EL (cell line): ENCODE measurements around the gene ARID1A.
"Not testable (repeated sequence)": the region's sequence is repeated elsewhere in the genome, so short reads cannot be mapped to it uniquely, and the experiment has no call there.

Source experiments
- DNase-seq: peaks from one replicate; pipeline ENCODE4 v3.0.0-alpha.2; 2016

The ARID1A gene

DNA sequence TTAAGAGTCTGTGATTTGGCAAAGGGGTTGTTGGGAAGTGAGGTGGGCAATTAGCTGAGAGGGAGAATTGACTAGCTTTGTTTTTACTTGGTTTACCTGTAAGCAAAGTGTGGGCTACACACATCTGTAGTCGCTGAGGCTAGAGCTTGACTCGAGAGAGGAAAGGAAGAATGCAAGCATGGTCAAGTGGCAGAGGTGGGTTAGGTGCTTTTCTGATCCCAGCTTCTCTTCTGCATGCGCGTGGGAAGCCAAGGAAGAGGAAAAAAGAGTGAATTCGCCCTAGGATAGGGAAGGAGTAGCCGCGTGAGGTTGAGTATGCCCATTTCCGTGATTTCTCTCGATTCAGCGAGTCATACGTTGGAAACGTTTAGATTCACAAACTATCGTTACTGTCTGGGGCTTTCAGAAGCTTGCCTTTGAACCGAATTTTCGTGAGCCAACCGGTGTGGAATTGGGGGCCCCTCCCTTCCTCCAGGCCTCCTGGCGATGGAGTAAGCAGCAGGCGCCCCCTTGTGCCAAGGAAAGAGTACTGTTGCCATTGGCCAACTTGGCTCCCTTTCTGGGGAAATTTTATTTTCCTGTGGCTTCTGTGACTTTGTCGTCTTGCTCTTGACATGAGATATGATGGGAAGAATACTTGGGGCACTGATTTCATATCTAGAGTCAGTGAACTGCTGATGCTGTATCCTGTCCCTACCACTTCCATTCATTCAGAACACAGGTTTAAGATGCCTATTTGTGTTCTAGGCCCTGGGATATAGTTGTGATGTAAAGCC lies 93.2 kb downstream of the ARID1A start:
- peak; percentile 92 for DNase-seq

DNA sequence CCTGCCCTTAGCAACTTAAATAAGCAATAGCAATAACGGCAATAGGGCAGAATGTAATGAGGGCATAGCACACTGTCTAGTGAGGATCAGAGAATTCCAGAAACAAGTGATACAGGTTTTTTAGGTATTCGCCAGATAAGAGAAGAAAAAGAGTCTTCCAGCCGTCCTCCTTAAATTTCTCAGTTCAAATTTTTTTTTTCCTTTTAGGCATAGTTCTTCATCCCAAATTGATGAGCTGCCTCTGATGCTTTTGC lies 93.7 kb downstream of the ARID1A start:
- DNase-seq, result no peak

DNA sequence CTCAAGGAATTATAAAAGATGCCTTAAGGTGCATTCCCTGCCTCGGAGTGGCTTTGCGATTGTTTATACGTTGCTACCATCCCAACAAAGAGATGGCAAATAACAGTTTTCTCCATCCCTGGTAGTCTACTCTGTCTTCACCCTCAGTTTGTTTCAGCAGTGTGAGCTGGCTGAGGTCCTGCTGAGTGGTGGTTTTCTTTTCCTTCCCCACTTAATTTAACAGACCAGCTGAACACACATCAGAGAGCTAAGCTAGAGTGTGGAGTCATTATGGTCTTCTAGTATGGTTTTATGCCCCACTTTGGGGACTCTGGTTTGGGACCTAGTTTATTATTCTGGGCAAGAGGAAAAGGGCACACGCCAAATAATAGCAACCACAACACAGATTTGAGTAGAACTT lies 94.1 kb downstream of the ARID1A start:
- no peak for DNase-seq

DNA sequence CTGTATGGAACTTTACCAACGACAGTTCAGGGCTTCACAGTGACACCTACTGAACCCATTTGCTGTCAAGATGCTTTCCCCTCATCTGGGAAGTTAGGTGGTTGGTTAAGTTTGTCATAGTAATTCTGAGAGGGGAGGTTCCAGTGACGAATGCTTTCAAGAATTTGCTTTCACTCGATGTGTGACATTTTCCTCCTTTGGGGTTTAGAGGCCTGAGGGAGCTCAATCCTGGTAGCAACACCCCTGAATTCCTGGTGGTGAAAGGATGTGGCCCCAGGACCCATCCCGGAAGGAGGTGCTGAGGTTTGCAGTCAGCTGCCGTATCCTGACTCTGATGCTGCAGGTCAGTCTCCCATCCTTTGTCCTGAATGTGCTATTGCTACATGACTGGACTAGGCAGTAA lies 94.7 kb downstream of the ARID1A start:
- peak; percentile 61 for DNase-seq

DNA sequence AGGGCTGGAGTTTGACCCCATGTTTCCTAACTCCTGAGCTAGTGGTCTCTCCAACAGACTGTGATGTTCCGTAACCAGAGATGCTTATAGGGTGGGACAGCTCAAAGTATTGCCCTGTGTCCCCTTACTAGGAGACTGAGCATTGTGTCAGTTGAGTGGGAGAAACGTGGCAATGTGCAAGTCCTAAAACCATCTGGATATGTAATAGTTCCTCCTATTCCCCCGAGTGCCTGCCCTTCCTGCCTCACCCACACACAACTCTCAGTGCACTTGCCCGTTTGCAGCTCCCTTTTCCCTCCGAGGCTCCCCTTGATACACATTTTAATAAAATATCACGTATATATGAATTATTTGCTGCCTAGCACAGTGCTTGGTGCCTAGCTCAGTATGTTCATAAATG lies 95.3 kb downstream of the ARID1A start:
- no peak for DNase-seq

DNA sequence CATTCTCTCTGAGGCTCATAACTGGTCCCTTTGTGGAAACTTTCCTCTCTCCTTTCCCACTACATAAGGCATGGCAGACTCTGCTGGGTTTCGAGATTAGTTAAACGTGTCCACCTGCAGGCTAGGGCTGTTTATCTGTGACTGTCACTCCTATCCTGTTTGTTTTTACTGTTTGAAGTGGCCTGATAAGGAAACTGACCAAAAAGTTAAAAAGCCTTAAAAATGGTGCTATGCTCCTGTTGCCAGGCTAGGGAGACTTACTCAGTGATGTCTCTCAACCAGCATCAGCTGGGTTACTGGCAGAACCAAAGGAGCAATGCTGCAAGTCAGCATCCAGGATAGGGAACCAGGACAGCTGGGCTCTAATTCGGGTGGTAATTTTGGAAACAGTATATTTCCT lies 95.8 kb downstream of the ARID1A start:
- DNase-seq, result no peak

DNA sequence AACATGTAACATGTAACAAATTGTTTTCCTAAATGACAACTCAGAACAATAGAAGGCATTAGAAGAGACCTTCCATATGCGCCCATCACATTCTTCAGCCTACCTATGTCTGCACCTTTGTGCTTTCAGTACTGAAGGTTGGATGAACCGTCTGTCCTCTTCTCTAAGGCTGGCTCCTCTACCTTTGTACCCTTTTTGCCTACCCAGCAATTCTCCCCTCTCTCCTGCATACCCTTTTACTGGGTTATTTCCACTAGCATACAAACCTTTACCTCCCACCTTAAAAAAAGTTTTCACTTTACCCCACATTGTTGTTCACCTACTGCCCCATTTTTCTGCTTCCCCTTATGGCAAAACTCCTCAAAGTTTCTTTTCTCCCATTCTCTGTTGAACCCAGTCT lies 97.1 kb downstream of the ARID1A start:
- no peak for DNase-seq

DNA sequence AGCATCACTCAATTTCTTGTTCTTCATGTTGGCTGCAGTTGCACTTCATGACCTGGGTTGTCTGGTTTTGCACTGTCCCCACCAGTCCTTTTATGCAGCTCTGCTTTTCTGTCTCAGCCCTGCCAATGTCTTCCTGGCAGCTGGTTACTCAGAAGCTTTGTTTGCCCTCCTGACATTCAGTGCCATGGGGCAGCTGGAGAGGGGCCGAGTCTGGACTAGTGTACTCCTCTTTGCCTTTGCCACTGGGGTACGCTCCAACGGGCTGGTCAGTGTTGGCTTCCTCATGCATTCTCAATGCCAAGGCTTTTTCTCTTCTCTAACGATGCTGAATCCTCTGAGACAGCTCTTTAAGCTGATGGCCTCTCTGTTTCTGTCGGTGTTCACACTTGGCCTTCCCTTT lies 98.6 kb downstream of the ARID1A start:
- DNase-seq, result no peak

DNA sequence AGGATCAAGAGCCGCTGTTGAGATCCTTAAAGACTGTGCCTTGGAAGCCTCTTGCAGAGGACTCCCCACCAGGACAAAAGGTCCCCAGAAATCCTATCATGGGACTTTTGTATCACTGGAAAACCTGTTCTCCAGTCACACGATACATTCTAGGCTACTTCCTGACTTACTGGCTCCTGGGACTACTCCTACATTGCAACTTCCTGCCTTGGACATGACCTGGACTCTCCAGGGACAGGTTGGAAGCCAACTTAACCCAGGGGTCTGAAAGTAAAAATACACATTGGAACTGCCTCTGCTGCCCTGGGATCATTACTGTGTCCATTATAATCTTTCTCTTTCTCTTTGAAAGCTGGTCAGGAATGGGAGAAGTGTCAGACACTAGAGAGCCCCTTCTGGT lies 101.8 kb downstream of the ARID1A start:
- no peak for DNase-seq

DNA sequence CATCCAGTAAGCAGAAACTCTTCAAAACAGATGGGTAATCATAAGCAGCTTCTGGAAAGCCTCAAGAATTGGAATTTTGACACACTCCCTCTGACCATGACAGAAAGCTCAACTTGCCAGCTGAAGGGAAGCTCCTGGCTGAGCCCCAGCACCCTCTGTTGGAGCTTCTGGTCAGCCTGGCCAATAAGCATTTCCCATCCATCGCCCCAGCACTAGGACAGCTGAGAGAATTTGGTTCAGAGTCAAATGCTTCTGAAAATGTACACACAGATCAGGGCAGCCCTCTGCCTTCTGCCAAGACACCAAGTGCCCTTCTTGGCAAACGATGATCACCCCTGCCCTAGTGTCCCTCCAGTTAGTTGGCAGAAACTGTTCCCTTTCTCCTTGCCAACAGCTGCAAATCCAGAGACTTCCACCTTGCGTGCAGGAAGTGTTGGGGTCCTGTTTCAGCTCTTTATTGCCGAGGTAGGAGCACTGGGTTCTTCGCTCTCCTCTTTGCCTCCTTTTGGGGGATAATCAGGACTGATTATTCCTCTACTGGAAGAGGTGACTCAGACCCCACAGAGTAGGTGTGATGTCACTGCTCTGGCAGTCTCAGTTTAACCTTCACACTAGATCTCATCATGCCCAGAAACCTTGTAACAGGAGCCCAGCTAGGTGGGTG lies 103.8 kb downstream of the ARID1A start:
- peak; percentile 81 for DNase-seq

DNA sequence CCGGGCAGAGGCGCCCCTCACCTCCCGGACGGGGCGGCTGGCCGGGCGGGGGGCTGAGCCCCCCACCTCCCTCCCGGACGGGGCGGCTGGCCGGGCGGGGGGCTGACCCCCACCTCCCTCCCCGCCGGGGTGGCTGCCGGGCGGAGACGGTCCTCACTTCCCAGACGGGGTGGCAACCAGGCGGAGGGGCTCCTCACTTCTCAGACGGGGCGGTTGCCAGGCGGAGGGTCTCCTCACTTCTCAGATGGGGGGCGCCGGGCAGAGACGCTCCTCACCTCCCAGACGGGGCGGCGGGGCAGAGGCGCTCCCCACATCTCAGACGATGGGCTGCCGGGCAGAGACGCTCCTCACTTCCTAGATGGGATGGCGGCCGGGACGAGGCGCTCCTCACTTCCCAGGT lies 108.1 kb downstream of the ARID1A start:
- DNase-seq, result not testable (repeated sequence)

DNA sequence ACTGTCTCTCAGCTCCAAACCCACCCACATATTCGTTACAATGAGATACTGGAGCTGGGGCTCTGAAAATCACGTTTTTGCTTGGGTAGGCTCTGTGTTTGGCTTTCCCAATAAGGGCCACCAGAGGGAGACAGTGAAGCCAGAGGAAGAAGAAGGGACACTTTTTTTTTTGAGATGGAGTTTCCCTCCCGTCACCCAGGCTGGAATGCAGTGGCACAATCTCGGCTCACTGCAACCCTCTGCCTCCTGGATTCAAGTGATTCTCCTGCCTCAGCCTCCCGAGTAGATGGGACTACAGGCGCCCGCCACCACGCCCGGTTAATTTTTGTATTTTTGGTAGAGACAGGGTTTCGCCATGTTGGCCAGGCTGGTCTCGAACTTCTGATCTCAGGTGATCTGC lies 114.3 kb downstream of the ARID1A start:
- peak; percentile 76 for DNase-seq

DNA sequence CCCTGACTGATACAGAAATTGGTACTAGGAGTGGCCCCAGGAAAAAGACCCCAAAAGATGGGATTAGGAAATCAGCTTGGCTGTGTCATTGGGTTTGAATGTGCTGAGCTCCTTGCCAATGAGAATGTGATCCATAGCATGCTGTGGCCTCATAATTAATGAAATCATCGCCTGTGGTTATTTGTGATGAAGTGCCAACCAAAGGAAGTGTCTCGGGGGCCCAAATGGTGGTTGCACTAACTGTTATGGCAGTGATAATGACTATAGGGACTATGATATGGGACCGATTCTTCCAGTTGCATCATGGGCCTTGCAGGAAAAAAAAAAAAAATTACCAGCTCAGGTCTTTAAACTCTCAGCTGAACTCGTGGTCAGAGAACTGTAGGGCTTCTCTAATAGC lies 115.2 kb downstream of the ARID1A start:
- DNase-seq, result no peak

DNA sequence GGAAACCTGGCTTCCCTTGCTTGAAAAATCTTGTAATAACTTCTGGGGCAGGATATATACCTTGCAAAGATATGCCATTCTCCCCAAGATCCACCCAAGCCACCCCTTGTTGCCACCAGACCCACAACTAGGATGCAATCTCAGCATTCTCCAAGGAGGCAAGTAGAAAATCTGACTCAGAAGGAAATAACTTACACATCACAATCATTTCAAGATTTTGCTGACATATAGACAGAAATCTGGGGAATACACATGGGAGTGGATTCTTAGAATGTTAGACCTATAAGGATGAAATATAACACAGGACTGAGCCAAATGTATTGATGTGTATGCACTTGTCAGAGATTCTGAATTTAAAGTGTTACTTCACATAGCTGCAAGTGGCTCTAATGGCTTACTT lies 115.9 kb downstream of the ARID1A start:
- no peak for DNase-seq

DNA sequence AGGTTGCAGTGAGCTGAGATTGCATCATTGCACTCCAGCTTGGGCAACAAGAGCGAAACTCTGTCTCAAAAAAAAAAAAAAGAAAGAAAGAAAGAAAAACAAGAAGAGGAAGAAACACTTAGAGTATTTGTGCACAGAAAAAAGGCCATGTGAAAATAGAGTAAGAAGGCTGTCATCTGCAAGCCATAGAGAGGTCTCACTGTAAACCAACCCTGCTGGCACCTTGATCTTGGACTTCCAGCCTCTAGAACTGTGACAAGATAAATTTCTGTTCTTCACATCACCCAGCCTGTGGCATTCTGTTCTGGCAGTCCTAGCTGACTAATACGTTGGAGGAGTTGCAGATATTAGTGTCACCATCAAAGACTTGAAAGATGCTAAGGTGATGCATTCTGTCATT lies 118.6 kb downstream of the ARID1A start:
- DNase-seq, result no peak

DNA sequence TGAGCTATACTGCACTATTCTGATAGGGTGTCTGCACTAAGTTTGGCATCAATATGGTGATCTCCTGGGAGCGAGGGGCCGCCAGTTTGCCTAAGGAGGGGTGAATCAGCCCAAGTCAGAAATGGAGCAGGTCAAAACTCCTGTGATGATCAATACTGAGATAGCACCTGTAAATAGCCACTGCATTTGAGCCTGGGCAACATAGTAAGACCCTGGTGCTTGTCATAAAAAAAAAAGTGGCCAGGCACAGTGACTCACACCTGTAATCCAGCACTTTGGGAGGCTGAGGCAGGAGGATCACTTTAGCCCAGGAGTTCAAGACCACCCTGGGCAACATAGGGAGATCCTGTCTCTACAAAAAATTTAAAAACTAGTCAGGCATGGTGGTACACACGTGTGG lies 119.1 kb downstream of the ARID1A start:
- no peak for DNase-seq

DNA sequence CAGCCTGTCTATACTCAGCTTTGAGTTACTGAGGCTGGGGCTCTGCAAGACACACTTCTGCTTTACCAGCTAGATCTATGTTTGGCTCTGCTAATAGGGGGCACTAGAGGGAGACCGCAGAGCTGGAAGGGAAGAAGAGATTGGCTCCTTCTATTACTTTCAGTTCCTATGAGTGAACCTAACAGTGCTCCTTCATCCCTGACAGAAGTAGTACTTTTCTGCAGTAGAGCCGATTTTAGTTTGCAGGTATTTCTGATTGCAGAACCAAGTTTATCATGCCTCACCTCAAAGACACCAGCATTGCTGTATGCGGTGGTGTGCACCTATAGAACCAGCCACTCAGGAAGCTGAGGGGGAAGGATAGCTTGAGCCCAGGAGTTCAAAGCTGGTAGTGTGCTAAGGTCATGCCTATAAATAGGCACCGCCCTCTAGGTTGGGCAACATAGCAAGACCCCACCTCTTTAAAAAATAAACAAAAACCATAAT lies 125.0 kb downstream of the ARID1A start:
- no peak for DNase-seq

DNA sequence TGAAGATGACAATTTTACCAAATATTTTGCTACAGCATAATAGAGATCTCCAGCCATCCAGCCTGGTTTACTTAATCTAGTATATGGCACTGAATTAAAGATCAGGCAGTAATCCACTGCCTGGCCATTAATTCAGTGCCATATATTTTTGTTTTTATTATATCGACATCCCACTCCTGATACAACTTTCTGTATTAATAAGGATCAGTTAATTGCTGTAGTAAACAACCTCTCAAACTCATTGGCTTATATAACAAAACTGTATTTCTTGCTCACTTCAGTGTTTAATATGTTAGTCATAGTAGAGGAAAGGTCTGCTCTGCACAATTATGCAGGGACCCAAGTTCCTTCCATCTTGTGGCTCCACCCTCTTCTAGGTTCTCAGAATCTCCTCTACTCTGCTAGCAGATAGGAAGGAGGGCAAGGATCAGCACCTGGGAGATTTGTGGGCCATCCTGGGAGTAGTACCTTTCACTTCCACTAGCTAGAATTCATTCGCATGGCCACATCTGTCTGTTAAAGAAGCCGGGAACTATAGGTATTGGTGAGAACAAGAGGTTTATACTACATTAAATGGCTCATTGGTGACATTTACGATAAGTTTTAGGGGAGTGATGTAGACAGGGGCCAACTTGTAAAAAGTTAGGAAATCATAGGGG lies 127.1 kb downstream of the ARID1A start:
- DNase-seq, result no peak

DNA sequence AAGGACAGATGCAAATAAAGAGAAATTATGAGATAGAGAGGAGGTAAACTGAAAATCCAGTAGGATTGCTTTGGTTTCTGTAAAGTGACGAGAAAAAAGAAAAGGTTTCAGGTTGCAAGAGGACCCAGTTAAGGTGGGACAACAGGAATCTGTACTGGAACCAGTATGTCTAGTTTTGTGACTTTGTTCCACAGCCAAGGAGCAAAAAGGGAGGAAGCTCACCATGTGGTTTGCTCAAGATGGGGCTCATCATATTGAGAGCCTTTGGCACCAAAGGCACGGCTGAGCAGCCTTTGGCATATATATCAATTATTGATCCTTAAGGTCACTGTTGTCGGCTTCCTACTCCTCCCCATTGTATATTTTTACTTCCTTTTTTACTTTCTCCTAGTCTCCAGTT lies 128.9 kb downstream of the ARID1A start:
- DNase-seq, result no peak

DNA sequence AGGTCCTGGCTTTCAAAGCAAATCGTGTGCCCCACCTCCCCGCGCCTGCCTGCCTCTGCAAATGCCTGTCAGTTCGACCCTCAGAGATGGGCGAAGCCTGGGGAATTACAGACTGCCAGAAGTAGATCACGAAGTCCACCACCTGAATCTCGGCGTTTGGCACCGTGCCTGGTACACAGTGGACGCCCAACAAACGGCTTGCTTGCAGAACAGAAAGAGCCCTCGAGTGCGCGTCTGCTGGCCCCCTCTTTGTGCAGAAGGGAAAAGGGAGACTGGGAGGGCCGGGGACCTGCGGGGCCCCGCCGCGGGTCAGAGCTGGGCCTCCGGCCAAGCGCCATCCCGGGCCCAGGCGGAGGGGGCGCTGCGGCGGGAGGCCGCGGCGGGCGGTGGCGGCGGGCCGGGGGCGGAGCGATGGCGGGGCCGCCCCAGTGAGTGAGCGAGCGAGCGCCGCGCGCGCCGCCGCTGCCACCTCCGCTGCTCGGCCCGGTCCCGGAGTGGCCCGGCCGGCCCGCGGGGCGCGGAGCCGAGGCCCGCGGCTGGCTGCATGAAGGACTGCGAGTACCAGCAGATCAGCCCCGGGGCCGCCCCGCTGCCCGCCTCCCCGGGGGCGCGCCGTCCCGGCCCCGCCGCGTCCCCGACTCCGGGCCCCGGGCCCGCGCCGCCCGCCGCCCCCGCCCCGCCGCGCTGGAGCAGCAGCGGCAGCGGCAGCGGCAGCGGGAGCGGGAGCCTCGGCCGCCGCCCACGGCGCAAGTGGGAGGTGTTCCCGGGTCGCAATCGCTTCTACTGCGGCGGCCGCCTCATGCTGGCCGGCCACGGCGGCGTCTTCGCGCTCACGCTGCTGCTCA lies 130.7 kb downstream of the ARID1A start, which contains the start of gene ZDHHC18:
Gene ZDHHC18, plus strand, starts transcription at position 428 of the 845 bp plus-strand sequence. Its CDS starts 117 bp downstream, at position 545.
- peak; percentile 63 for DNase-seq

DNA sequence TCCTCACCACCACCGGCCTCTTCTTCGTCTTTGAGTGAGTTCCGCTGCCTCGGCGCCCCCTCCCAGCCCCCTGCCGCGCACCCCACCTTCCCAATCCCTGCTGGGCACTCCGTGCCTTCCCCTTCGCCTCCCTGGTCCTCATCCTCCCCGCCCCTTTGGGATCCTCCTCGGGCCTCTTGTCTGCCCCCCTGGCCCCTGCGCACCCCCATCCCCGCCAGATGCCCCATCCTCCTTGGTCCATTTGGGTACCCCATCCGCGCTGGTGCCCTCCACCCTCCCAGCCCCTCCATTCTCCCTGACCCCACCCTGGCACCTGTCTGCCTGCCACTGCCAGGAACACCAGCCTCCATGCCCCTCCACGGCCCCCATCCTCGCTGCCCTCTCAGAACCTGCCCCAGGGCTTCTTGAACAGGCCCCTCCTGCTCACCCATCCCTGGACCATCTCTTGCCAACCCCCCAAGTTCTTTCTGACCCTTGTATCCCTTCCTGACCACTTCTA lies 131.3 kb downstream of the ARID1A start:
- no peak for DNase-seq

DNA sequence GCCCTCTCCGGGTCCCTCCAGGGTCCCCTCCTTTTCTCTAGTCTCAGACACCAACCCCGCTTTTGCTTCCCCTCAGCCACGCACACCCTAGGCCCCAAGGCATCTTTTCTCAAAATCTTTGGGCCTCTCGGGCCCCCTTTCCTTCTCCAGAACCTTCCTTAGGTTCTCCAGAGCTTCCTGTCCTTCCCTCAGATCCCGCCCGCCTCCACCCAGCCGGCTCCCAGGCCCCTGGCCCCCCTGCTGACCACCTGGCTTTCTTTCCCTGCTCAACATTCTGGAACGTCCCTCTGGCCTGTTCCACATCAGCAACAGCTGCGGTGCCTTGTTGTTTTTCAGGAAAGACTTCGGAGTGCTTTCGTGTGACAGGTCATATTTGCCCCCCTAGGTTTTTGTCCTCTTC lies 131.8 kb downstream of the ARID1A start:
- no peak for DNase-seq

DNA sequence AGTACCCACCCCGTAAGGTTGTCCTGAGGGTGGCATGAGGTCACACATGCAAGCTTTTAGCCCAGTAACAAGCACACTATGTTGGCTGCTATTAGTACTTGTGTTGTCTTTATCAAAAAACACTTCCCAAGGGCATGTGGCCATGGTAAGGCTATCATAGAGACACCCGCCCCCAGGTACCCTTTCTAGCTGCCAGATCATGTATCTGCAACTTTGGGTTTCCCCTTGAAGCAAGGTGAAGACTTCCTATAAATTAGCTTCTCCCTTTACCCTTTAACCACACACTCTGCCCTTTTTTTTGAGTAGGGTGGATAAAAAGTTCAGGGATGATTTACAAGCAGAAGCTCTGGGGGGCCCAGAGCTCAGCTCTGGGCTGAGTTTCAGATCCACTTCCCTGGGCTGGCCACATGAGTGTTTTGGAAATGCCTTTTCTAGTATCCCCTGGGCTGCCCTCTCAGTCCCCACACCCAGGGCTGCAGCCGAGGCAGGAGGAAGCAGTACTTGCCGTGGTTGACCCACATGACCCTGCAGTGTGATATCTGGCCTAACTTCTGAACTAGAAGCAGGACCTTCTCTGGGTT lies 132.7 kb downstream of the ARID1A start:
- DNase-seq, result no peak
